ENCODE data around the gene PTK7.

PTK7 gene

DNA sequence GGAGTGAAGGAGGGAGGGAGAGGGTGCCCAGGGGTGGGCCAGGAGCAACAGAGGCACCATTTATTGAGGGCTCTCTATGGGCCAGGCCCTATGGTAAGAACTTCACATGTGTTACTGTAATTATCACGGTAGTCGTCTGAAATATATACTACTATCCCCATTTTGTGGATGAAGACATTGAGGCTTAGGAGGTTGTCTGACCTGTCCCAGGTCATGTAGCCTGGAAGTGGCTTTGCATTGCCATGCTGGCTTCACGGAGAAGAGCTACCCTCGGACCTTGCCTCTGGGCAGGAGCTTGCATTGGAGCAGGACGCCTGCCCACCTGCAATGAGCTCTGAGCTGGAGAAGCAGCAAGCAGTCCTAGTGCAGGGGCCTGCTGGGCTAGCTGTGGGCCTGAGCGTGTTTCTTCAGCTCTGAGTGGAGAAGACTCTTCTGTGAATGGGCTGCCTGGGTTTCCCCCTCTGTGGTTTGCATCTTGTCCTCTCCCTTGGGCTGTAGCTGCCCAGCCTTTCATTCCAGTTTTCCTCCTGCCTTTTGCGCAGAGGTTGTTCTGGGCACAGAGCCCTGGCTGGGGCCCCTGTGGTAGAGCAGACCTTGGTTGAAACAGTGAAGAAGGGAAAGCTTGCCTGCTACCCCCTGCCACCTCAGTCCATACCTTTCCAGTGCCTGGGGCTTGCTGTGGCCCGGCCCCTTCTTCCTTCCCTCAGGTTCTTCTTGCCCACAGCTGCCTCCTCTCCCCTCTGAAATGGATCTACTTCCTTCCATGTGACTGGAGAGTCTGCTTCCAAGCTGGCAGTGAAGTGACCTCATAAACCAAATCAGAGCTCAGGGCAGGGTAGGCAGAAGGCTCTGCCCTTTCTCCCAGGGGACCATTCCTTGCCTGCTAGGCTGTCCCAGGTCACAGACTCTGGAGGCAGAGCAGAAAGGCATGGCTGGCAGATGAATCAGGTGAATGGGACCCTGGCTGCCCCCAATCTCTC, 70.9 kb downstream of the PTK7 start:
- no peak for DNase-seq

DNA sequence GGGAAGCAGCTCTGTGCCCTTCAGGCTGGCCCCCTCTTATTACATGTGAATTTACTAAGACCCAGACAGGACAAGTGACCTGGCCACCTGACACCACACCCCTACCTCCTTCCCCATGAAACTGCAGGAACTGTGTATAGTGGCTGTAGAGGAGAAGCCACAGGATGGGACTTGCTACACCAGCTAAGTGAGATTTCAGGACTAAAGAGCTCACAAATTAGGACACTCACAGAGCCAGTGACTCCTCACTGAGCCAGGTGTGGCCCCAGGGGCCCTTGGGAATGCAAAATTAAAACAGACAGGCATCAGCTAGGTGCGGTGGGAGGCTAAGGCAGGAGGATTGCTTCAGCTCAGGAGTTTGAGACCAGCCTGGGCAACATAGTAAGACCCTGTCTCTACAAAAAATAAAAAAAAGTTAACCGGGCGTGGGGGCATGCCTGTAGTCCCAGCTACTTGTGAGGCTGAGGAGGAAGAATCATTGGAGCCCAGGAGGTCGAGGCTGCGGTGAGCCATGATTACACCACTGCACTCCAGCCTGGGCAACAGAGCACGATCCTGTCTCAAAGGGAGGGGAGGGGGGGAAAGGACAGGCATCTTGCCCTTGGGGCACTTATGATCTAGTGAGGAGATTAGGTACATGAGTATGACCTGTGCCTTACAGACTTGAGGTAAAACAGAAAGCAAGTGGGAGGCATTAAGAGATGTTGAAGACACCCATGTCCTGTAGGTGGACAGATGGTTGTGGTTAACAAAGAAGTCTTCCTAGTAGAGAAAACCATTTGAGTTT, 71.8 kb downstream of the PTK7 start:
- no peak for DNase-seq

- no peak for DNase-seq
Observed at GRCh38 chr6:43149265-43149664, 73.2 kb downstream of the PTK7 start.

- no peak for DNase-seq
Observed at GRCh38 chr6:43150051-43150751, 74.1 kb downstream of the PTK7 start.

- DNase-seq = peak; percentile 24
Observed at GRCh38 chr6:43159599-43159998, 83.5 kb downstream of the PTK7 start.

GRCh38 chr6:43163899-43164298, 87.8 kb downstream of the PTK7 start:
- no peak for DNase-seq

GRCh38 chr6:43170417-43170930, 94.4 kb downstream of the PTK7 start:
- DNase-seq = peak; percentile 81

DNA sequence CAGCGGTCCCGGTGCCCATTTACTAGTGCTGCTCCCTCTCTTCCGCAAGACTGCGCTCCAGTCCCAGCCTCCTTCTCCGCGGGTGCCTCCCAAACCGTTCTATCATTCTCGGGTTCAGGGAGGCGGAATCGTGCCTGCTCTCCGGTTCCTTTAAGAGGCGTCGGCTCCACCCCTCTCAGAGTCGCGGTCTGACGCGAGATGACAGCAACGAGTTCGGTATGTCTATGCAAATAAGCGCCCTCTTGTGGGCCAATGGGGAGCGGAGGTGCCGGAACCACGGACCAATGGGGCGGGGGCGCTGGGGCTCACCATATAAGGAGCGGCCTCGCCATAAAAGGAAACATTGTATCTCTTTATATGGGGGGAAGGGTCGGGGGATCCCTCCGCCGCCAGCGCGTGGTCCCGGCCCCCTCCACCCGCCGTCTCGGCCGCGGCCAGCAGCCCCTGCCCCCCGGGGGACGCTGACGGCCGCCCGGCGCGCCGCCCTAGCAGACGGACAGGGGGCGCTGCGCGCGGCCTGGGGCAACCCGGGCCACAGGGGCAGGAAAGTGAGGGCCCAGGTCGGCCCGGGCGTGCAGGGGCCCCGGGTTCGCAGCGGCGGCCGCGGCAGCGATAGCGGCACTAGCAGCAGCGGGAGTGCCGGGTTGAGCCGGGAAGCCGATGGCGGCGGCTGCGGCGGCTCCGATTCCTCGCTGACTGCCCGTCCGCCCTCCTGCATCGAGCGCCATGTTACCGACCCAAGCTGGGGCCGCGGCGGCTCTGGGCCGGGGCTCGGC, 95.0 kb downstream of the PTK7 start, which contains the start of gene SRF:
Gene SRF (plus strand): TSS at position 339 of the 776 bp plus-strand sequence. CDS start 388 bp downstream, at position 727.
- peak; percentile 98 for DNase-seq

DNA sequence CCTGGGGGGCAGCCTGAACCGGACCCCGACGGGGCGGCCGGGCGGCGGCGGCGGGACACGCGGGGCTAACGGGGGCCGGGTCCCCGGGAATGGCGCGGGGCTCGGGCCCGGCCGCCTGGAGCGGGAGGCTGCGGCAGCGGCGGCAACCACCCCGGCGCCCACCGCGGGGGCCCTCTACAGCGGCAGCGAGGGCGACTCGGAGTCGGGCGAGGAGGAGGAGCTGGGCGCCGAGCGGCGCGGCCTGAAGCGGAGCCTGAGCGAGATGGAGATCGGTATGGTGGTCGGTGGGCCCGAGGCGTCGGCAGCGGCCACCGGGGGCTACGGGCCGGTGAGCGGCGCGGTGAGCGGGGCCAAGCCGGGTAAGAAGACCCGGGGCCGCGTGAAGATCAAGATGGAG, 95.6 kb downstream of the PTK7 start:
- DNase-seq = no peak

DNA sequence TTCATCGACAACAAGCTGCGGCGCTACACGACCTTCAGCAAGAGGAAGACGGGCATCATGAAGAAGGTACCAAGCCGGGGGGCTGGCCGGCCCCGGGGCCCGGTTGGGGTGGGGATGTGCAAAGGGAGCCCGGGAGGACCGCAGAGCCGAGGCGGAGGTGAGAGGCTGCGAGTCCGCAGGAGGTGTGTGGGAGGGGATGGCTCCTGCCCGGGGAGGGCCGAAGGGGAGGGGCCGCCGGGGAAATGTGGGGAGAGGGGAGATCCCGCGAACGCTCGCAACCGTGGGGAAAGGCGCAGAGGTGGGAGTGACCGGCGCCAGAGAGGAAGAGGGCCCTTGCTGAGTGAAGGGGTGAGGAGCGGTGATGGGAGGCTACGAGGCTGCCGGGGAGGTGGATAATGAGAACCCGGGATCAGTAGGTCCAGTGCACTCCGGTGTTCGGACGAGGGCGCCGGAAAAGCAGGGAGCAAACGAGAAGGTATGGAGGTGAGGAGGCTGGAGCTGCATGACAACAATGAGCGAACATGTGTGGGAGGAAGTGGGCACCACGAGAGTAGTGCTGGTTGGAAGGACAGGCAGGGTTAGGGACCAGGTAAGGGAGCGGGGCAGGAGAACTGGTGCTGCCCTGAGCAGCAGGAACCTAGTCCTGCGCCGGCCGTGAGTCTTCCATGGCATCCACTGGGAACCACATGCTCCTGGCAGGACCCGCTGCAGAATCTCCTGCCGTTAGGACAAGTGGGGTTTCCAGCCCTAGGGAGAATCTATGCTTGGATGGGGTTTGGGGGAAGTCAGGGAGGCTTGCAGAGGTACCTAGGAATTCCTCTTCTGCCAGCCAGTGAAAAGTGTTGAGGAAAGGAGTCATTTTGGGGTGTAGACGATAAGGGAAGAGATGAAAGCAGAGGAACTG, 96.2 kb downstream of the PTK7 start:
- DNase-seq = peak; percentile 26

DNA sequence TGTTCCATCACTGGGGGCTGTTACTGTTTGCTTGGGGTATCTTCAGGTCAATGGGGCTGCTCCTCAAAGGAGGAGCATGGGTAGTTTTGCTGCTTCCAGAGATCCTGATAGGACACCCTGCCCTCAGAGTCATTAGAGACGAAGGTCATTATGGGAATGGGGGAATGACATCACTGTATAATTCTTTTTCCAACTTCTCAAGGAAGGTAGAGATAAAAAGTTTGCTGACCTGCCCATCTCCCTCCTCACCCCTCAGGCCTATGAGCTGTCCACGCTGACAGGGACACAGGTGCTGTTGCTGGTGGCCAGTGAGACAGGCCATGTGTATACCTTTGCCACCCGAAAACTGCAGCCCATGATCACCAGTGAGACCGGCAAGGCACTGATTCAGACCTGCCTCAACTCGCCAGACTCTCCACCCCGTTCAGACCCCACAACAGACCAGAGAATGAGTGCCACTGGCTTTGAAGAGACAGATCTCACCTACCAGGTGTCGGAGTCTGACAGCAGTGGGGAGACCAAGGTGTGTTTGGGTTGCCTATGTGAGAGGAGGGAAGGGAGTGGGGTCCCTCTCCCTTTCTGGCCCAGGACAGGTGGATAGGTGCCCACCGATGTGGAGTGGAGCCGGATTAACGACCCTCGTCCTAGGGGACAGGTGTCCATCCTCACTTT, 97.6 kb downstream of the PTK7 start:
- DNase-seq = no peak

- peak; percentile 92 for DNase-seq
Observed at GRCh38 chr6:43174263-43175112, 98.4 kb downstream of the PTK7 start.

DNA sequence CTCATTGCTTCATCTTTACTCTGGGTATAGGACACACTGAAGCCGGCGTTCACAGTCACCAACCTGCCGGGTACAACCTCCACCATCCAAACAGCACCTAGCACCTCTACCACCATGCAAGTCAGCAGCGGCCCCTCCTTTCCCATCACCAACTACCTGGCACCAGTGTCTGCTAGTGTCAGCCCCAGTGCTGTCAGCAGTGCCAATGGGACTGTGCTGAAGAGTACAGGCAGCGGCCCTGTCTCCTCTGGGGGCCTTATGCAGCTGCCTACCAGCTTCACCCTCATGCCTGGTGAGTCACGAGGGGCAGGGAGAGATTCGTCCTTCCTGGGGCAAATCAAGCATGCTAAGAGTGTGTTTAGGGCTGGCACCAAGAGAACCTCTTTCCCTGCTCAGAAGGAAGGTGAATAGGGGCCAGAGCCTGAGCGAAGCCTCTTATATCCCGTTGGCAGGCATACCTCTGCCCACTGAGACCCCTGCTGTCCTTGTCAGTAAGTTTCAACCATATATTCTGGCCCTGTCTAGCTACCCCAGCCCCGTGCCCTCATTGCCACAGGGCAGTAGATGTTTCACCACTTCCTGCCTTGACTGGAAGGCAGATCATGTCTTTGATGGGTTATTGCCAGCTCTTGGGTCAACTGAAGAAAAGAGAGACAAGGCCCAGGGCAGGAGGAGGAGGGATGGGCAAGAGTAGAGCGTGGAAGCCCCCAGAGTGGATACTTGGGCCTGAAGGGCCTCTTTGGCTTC, 99.7 kb downstream of the PTK7 start:
- no peak for DNase-seq

- no peak for DNase-seq
Observed at GRCh38 chr6:43176423-43176786, 100.3 kb downstream of the PTK7 start.

- no peak for DNase-seq
Observed at GRCh38 chr6:43178150-43178549, 102.0 kb downstream of the PTK7 start.

GRCh38 chr6:43178951-43179830, 103.1 kb downstream of the PTK7 start:
- no peak for DNase-seq

GRCh38 chr6:43180058-43180457, 103.9 kb downstream of the PTK7 start:
- no peak for DNase-seq

GRCh38 chr6:43180985-43181384, 104.9 kb downstream of the PTK7 start:
- DNase-seq = no peak
